DMS 273 (cell line): ENCODE measurements around the gene DAP.
A peak's percentile ranks its signal among the peaks of the same experiment; 100 is the strongest.

Source experiments
- DNase-seq: peaks from one replicate; lab custom pipeline; 2025; ENCODE audit not compliant: unreplicated experiment; lab: John Stamatoyannopoulos, UW

The DAP gene

GRCh38 chr5:10674582-10674981 lies 86.5 kb downstream of the DAP start:
- DNase-seq = peak; percentile 24

DNA sequence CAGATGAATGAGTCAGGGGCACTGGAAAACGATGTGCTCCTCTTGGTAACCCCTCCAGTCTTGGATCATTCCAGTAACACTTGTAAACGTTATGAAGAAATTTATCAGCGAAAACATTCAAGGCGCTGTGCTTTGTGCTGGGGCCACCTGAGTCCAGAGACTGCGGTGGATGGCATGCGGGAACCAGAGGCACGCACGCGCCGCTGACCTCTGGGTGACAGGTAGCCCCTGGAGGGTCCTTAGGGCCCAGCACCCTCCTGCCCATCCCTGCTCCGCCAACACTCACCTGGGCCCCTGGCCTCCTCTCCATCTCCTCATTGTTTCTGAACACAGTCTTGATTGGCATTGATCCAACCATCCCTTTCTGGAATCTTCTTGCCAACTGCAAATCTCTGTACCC lies 86.9 kb downstream of the DAP start:
- DNase-seq = no peak

DNA sequence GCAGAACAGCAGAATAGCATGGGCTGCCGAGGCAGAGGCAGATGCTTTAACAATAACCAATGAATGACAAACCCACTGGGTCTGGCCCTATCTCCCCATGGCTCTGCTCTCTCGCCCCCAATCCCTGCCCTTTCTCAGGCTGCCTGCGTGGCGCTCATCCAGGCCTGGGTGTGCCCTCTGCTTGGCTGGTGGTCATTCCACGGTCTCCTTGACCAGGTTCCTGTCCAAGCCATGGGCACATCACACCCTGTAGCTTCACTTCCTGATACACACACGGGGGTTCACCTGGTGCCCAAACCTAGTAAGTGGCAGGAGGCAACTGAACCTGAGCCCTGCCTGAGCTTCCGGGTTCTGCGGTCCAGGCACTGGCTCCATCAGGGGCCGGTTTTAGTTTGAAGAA lies 87.6 kb downstream of the DAP start:
- DNase-seq = no peak

DNA sequence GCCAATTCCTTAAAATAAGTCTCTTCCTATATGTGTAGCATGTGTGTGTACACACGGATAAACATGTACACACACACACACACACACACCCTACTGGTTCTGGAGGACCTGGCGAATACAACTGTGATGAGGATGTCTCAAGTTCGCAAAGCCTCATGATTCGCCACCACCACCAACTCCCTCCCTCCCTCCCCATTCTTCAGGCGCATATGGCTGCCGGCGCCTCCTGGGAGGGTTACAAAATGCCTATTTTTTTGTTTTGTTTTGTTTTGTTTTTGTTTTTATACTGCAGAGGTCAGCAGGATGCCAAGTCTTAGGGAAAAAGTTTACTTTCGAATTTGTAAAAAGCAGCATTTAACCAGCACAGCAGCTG lies 88.0 kb downstream of the DAP start:
- DNase-seq = no peak

- DNase-seq = no peak
Observed at GRCh38 chr5:10672146-10673016, 88.7 kb downstream of the DAP start.

- DNase-seq = no peak
Observed at GRCh38 chr5:10671041-10672008, 89.7 kb downstream of the DAP start.

GRCh38 chr5:10669983-10670382 lies 91.1 kb downstream of the DAP start:
- no peak for DNase-seq

DNA sequence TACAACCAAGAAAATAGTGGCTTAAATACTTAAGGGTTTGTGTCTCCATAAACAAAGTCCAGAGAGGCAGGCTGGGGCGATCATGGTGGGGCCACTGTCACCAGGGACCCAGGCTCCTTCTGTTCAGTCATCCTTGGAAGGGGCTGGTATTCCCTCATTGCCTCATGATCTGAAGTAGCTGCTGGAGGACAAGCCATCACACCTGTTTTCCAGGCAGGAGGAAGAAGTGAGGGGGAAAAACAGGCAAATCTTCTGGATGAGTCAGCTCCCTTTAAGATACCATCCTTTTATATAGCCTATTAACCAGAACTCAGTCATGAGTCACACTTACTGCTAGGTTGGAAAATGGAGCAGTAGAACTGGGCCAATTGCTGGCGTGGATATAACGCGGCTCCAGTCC lies 92.3 kb downstream of the DAP start:
- no peak for DNase-seq

GRCh38 chr5:10667431-10668057 lies 93.5 kb downstream of the DAP start:
- DNase-seq = no peak

GRCh38 chr5:10666531-10667299 lies 94.3 kb downstream of the DAP start:
- DNase-seq = no peak

GRCh38 chr5:10665799-10666198 lies 95.2 kb downstream of the DAP start:
- no peak for DNase-seq

DNA sequence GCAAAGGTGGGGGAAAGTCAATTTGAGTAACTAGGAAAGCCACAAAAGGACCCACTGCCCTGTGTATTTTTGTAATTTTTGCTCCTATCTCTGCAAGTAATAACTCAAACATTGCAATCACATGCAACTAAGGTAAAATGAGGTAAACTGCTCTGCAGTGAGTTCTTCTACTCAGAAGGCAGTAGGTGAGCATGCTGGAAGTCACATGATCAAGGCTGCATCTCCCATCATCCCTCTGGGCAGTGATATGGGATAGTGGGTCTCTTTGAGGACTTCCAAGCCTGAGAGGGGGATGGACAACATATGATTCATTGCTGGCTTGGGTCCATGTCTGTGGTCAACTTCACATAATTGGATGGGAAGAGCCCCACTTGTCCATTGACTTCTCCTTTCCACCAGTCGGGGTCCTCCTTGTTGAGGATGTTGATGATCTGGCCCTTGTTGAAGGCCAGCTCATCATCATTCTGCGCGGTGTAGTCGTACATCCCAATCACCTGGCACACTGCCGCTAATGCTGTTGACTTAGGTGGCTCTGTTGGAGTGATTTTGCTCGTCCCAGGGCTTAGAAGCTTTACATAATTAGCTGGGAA lies 96.8 kb downstream of the DAP start:
- DNase-seq = peak; percentile 25

- peak; percentile 81 for DNase-seq
Observed at GRCh38 chr5:10663489-10664179, 97.4 kb downstream of the DAP start.

GRCh38 chr5:10662661-10663488 lies 98.2 kb downstream of the DAP start:
- no peak for DNase-seq

DNA sequence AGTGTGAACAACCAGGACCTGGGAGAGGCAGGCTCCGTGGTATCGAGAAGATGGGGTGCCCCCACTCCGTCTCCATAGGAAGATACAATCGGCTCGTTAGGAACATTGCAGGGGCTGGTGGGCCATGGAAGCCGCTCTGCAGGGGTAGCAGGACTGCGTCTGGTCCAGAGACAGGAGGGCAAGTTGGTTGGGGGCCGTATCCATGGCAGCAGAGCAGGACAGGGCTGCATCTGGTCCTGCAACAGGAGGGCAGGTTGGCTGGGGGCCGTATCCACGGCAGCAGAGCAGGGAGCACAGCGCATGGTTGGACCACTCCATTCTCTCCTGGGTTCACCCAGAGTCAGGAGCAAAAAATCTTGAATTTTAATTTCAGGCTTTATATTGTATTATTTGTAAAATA lies 99.0 kb downstream of the DAP start:
- no peak for DNase-seq

DNA sequence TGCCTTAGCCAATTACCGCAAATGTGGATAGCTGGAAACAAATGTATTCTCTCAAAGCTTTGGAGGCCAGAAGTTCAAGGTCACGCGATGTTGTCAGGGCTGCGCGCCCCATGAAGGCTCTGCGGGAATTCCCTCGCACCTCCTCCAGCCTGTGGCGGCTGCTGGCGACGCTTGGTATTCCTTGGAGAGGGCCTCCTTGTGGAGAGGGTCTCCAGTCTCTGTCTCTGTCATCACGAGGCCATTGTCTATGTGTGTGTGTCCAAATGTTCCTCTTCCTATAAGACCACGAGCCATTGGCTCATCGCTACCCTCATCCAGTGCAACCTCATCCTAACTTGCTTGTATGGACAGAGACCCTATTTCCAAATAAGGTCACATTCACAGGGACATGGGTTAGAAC lies 99.6 kb downstream of the DAP start:
- no peak for DNase-seq

DNA sequence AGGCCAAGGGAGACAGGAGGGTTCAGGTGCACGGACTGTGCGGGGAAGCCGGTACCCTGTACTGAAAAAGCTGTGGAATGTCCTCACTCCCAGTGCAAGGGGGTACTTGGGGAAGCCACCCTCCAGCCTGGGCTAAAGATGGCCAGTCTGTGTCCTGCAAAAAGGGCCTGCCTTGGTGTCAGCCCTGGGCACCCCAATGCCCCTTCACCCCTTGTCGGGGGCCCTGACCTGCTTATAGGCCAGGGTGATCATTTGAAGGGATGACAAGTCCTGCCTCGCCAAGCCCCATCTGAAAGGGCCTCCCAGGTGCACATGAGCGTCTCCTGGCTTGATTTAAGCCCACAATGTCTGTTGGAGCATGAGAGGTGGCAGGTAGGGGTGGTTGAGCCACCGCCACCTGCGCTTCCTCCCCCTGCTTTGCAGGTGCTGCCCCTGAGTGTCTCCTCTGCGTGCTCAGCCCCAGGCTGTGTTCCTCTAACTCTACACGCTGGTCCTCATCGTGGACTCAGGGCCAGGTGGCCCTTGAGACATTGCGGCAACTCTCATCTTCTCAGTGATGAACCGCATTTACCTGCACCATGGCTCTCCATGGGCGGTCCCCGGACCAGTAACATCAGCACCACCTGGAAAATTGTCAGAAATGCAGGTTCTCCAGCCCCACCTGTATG lies 100.2 kb downstream of the DAP start:
- DNase-seq = no peak

DNA sequence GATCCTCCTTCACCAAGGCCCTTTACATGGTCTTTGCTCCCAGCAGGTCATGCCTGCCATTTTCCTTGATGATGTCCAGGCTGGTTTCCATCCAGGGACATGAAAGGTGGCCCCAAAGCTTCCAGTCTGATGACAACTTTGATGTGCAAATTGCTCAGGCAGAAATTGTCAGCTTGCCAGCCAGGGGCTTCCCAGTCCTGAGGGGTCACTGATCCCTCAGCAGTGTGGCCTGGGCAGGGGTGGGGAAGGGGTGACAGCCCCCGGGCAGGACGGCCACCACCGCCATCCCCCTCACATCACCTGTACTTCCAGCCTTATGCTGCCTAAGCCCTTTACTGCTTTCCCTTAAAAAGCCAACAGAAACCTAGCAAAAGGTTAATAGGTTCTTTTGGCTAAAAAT lies 100.9 kb downstream of the DAP start:
- DNase-seq = no peak
